ENCODE results near the gene BRD2.
A peak's percentile ranks its signal among the peaks of the same experiment; 100 is the strongest.

BRD2 gene

GRCh38 chr6:32972353-32973143 lies 4.2 kb downstream of the BRD2 start:
- no peak for DNase-seq (ENCODE audit: low read depth, low spot score)

GRCh38 chr6:32973144-32974015 lies 5.0 kb downstream of the BRD2 start:
- no peak for DNase-seq (ENCODE audit: low read depth, low spot score)

- DNase-seq (ENCODE audit: low read depth, low spot score): no peak
These were observed 5.6 kb downstream of the BRD2 start for GRCh38 chr6:32974016-32974333.

GRCh38 chr6:32974541-32975308 lies 6.3 kb downstream of the BRD2 start:
- no peak for DNase-seq (ENCODE audit: low read depth, low spot score)

GRCh38 chr6:32975886-32976285 lies 7.5 kb downstream of the BRD2 start:
- DNase-seq (ENCODE audit: low read depth, low spot score): no peak

- no peak for DNase-seq (ENCODE audit: low read depth, low spot score)
These were observed 8.1 kb downstream of the BRD2 start for GRCh38 chr6:32976334-32977069.

- no peak for DNase-seq (ENCODE audit: low read depth, low spot score)
These were observed 9.0 kb downstream of the BRD2 start for GRCh38 chr6:32977272-32977952.

GRCh38 chr6:32977953-32978324 lies 9.5 kb downstream of the BRD2 start:
- DNase-seq (ENCODE audit: low read depth, low spot score): no peak

GRCh38 chr6:32979720-32980487 lies 11.5 kb downstream of the BRD2 start:
- DNase-seq (ENCODE audit: low read depth, low spot score): no peak

GRCh38 chr6:32980488-32981038 lies 12.2 kb downstream of the BRD2 start:
- no peak for DNase-seq (ENCODE audit: low read depth, low spot score)

- no peak for DNase-seq (ENCODE audit: low read depth, low spot score)
These were observed 13.8 kb downstream of the BRD2 start for GRCh38 chr6:32982084-32982701.

GRCh38 chr6:32982702-32983492 lies 14.5 kb downstream of the BRD2 start:
- DNase-seq (ENCODE audit: low read depth, low spot score): no peak

- DNase-seq (ENCODE audit: low read depth, low spot score): no peak
These were observed 15.1 kb downstream of the BRD2 start for GRCh38 chr6:32983493-32983848.

GRCh38 chr6:32983964-32984621 lies 15.7 kb downstream of the BRD2 start:
- no peak for DNase-seq (ENCODE audit: low read depth, low spot score)

GRCh38 chr6:32984622-32985389 lies 16.4 kb downstream of the BRD2 start:
- peak; percentile 78 for DNase-seq (ENCODE audit: low read depth, low spot score)

GRCh38 chr6:32989368-32989767 lies 21.0 kb downstream of the BRD2 start:
- no peak for DNase-seq (ENCODE audit: low read depth, low spot score)

GRCh38 chr6:32991972-32992371 lies 23.6 kb downstream of the BRD2 start:
- DNase-seq (ENCODE audit: low read depth, low spot score): no peak

Measured in activated naive CD8-positive, alpha-beta T cell treated with anti-CD3 and anti-CD28 coated beads, Interleukin-2, amount 50 U/mL, for 16 hours (primary cell).